ENCODE results near the gene SLC24A3.

Gene SLC24A3

DNA sequence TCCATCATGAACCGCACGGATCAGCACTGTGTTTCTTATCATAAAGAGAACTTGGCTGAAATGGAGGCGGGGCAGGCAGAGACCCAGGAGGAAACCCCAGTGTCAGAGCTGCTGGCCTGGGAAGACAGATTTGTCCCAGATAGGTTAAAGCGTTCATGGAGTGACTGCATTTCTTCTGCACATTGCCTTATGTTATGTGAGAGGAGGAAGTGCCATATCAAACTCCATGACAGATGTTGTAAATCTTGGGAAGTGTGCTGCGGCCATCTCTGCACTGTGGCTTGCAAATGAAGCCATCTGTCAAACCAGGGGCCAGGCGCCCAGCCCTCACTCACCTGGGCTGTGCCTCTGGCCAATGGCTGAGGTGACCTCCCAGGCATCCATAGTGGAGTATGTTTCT, 163.0 kb downstream of the SLC24A3 start:
- H2AFZ ChIP-seq (ENCODE audit: low read length) = no peak overlapping the region
- TF ChIP-seq EZH2phosphoT487 (IDR thresholded peaks at IDR 0.05; ENCODE audit: borderline replicate concordance) = no peak
- TF ChIP-seq, protein P1, sequence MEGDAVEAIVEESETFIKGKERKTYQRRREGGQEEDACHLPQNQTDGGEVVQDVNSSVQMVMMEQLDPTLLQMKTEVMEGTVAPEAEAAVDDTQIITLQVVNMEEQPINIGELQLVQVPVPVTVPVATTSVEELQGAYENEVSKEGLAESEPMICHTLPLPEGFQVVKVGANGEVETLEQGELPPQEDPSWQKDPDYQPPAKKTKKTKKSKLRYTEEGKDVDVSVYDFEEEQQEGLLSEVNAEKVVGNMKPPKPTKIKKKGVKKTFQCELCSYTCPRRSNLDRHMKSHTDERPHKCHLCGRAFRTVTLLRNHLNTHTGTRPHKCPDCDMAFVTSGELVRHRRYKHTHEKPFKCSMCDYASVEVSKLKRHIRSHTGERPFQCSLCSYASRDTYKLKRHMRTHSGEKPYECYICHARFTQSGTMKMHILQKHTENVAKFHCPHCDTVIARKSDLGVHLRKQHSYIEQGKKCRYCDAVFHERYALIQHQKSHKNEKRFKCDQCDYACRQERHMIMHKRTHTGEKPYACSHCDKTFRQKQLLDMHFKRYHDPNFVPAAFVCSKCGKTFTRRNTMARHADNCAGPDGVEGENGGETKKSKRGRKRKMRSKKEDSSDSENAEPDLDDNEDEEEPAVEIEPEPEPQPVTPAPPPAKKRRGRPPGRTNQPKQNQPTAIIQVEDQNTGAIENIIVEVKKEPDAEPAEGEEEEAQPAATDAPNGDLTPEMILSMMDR (conservative IDR thresholded peaks at IDR 0.05; ENCODE audit: low read length) = no peak
- H3K9me2 ChIP-seq (replicated peaks; ENCODE audit: low read depth, low read length) = no peaks in the 10 kb centered on the region
- H3K9me3 ChIP-seq (ENCODE audit: insufficient read depth, low read depth, low read length) = no peaks in the 10 kb centered on the region
- H3K27me3 ChIP-seq (ENCODE audit: insufficient read depth, low read length, poor library complexity, severe bottlenecking) = no peaks in the 10 kb centered on the region
- no peak overlapping the region for H3K4me2 ChIP-seq (ENCODE audit: low read depth, low read length, poor library complexity, severe bottlenecking)
- H3K79me2 ChIP-seq (ENCODE audit: insufficient read depth, low read length) = no peaks in the 10 kb centered on the region
- no peaks in the 10 kb centered on the region for H3F3A ChIP-seq (ENCODE audit: low read depth)
- no peaks in the 10 kb centered on the region for H3K36me3 ChIP-seq (ENCODE audit: insufficient read depth, low read length)
- H4K20me1 ChIP-seq (ENCODE audit: insufficient read depth, low read length, poor library complexity, severe bottlenecking) = no peaks in the 10 kb centered on the region
- H3K4me1 ChIP-seq (ENCODE audit: insufficient read depth, low read length, poor library complexity, severe bottlenecking) = no peaks in the 10 kb centered on the region
- H3K9ac ChIP-seq (ENCODE audit: low read depth, low read length, poor library complexity, severe bottlenecking) = no peak overlapping the region
- no peak overlapping the region for H3K4me3 ChIP-seq (ENCODE audit: low read length, poor library complexity, severe bottlenecking)

DNA sequence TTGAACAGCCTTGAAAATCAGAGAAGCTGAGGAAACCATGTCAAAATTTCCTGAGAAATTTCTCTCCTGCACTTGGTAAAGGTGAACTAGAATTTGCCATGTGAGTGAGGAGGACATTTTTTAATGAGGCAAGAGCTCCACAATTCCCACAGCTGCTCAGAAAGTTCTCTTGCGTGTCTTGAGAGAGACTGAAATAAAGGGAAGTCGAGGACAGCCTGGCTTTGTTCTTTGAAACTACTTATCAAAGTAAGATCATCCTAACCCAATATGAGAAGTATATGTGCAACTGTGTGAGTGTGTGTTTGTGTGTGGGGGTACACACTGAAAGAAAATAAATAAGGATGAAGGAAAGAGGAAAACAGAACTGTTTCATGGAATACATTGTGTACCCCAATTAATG, 163.4 kb downstream of the SLC24A3 start:
- H3K27me3 ChIP-seq (ENCODE audit: insufficient read depth, low read length, poor library complexity, severe bottlenecking) = no peaks in the 10 kb centered on the region
- H3K36me3 ChIP-seq (ENCODE audit: insufficient read depth, low read length) = no peaks in the 10 kb centered on the region
- H4K20me1 ChIP-seq (ENCODE audit: insufficient read depth, low read length, poor library complexity, severe bottlenecking) = no peaks in the 10 kb centered on the region
- TF ChIP-seq, protein P1 (conservative IDR thresholded peaks at IDR 0.05; ENCODE audit: low read length) = no peak
- no peak for TF ChIP-seq EZH2phosphoT487 (IDR thresholded peaks at IDR 0.05; ENCODE audit: borderline replicate concordance)
- no peak overlapping the region for H3K4me2 ChIP-seq (ENCODE audit: low read depth, low read length, poor library complexity, severe bottlenecking)
- no peaks in the 10 kb centered on the region for H3K9me3 ChIP-seq (ENCODE audit: insufficient read depth, low read depth, low read length)
- no peaks in the 10 kb centered on the region for H3K4me1 ChIP-seq (ENCODE audit: insufficient read depth, low read length, poor library complexity, severe bottlenecking)
- no peaks in the 10 kb centered on the region for H3K9me2 ChIP-seq (replicated peaks; ENCODE audit: low read depth, low read length)
- H3K4me3 ChIP-seq (ENCODE audit: low read length, poor library complexity, severe bottlenecking) = no peak overlapping the region
- H3K9ac ChIP-seq (ENCODE audit: low read depth, low read length, poor library complexity, severe bottlenecking) = no peak overlapping the region
- no peaks in the 10 kb centered on the region for H3F3A ChIP-seq (ENCODE audit: low read depth)
- H2AFZ ChIP-seq (ENCODE audit: low read length) = no peak overlapping the region
- no peaks in the 10 kb centered on the region for H3K79me2 ChIP-seq (ENCODE audit: insufficient read depth, low read length)

DNA sequence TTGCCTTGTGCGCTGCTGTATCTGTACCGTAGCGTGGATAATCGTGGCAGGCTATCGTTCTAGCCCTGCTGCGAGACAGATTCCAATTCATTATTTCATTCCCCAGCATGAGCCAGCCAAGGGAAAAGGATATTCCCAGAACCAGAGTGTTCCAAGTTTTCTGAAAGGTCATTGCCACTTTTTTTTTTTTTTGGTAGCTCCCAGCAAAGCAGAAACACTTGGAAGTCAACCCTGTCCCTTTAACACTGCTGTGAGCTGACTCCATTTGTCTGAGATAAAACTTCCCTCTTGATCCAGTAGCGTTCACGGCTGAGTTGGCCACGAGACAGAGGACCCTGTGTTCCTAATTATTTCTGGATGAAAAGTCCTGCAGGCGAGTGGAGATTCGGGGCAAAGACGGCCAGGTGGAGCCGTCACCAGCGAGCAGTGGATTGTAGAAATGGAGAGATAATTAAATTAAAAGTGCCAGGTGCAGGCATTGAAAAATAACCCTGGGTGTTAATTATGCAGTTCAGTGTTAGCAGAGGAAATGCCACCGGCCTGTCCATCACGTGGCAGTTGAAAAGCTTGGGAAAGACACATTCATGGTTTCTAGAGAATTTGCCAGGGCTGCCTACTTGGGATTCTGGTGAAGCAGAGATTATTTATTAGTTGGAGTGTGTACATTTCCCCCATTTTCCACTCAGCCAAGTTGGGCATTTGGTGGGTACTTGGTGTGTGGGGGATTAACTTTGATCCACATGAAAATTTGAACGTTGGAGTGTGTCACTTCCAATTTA, 164.2 kb downstream of the SLC24A3 start:
- no peaks in the 10 kb centered on the region for H3K9me3 ChIP-seq (ENCODE audit: insufficient read depth, low read depth, low read length)
- TF ChIP-seq, protein P1 (conservative IDR thresholded peaks at IDR 0.05; ENCODE audit: low read length) = no peak
- no peak for TF ChIP-seq EZH2phosphoT487 (IDR thresholded peaks at IDR 0.05; ENCODE audit: borderline replicate concordance)
- no peaks in the 10 kb centered on the region for H4K20me1 ChIP-seq (ENCODE audit: insufficient read depth, low read length, poor library complexity, severe bottlenecking)
- H3K4me1 ChIP-seq (ENCODE audit: insufficient read depth, low read length, poor library complexity, severe bottlenecking) = no peaks in the 10 kb centered on the region
- H3K4me3 ChIP-seq (ENCODE audit: low read length, poor library complexity, severe bottlenecking) = no peak overlapping the region
- no peak overlapping the region for H3K9ac ChIP-seq (ENCODE audit: low read depth, low read length, poor library complexity, severe bottlenecking)
- no peak overlapping the region for H2AFZ ChIP-seq (ENCODE audit: low read length)
- no peaks in the 10 kb centered on the region for H3K36me3 ChIP-seq (ENCODE audit: insufficient read depth, low read length)
- no peaks in the 10 kb centered on the region for H3K79me2 ChIP-seq (ENCODE audit: insufficient read depth, low read length)
- H3K27me3 ChIP-seq (ENCODE audit: insufficient read depth, low read length, poor library complexity, severe bottlenecking) = no peaks in the 10 kb centered on the region
- H3F3A ChIP-seq (ENCODE audit: low read depth) = no peaks in the 10 kb centered on the region
- H3K9me2 ChIP-seq (replicated peaks; ENCODE audit: low read depth, low read length) = no peaks in the 10 kb centered on the region
- H3K4me2 ChIP-seq (ENCODE audit: low read depth, low read length, poor library complexity, severe bottlenecking) = no peak overlapping the region
